ENCODE measurements around the gene RALBP1.

DNA sequence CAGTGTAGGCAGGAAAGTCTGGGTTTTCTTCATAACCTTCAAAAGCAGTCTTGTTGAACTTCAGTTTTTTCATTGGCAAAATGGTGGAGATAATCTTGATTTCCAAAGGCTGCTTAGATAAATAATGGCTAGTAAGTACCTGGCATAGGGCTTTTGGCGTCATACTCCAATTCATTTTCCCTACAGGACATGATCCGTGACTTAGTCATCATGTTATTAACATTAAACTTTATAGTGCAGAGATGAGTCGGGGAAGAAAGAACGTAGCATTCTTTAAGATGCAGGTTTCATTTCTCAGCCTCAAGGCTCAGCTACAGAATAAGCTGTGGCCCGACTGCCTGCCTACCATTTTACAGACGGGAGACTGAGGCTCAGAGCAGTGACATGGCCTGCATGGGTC lies 64.0 kb downstream of the RALBP1 start:
- TF ChIP-seq GTF2F1 (IDR thresholded peaks at IDR 0.05; ENCODE audit: borderline replicate concordance, low read depth, low read length) (no peak), POLR2AphosphoS5 (IDR thresholded peaks at IDR 0.05; ENCODE audit: low read depth, low read length) (no peak), EP300 (IDR thresholded peaks at IDR 0.05; ENCODE audit: borderline replicate concordance in 1 of 2, low read depth in 2 of 2, low read length in 2 of 2) (no peak), CHD2 (IDR thresholded peaks at IDR 0.05; ENCODE audit: low read length) (no peak), SIN3A (conservative IDR thresholded peaks at IDR 0.05 in 1 of 2, IDR thresholded peaks at IDR 0.05 in 1 of 2; ENCODE audit: low read depth in 1 of 2, low read length in 2 of 2) (no peak), PHF8 (conservative IDR thresholded peaks at IDR 0.05; ENCODE audit: low read depth, low read length) (no peak)
- TF ChIP-seq, protein P1, sequence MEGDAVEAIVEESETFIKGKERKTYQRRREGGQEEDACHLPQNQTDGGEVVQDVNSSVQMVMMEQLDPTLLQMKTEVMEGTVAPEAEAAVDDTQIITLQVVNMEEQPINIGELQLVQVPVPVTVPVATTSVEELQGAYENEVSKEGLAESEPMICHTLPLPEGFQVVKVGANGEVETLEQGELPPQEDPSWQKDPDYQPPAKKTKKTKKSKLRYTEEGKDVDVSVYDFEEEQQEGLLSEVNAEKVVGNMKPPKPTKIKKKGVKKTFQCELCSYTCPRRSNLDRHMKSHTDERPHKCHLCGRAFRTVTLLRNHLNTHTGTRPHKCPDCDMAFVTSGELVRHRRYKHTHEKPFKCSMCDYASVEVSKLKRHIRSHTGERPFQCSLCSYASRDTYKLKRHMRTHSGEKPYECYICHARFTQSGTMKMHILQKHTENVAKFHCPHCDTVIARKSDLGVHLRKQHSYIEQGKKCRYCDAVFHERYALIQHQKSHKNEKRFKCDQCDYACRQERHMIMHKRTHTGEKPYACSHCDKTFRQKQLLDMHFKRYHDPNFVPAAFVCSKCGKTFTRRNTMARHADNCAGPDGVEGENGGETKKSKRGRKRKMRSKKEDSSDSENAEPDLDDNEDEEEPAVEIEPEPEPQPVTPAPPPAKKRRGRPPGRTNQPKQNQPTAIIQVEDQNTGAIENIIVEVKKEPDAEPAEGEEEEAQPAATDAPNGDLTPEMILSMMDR (IDR thresholded peaks at IDR 0.05; ENCODE audit: control extremely low read depth in 1 of 3, insufficient read depth in 1 of 3, low read depth in 1 of 3, low read length in 3 of 3), result no peak
- TF ChIP-seq, protein P2, sequence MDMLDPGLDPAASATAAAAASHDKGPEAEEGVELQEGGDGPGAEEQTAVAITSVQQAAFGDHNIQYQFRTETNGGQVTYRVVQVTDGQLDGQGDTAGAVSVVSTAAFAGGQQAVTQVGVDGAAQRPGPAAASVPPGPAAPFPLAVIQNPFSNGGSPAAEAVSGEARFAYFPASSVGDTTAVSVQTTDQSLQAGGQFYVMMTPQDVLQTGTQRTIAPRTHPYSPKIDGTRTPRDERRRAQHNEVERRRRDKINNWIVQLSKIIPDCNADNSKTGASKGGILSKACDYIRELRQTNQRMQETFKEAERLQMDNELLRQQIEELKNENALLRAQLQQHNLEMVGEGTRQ (IDR thresholded peaks at IDR 0.05; ENCODE audit: low read length), result no peak

Measured in H1 (cell line).